HG03571 (cell line): ENCODE results near the gene FBLN2.
"Not testable (repeated sequence)": the region's sequence is repeated elsewhere in the genome, so short reads cannot be mapped to it uniquely, and the experiment has no call there.

Experiments
- ATAC-seq: cut with Tn5 transposase; IDR thresholded peaks from one replicate; pipeline ENCODE4 v1.9.1; 2021; ENCODE audit not compliant: unreplicated experiment

FBLN2 gene

GRCh38 chr3:13548696-13549622, at the start of gene FBLN2:
Gene FBLN2 (plus strand): TSS chr3:13549125. CDS start chr3:13570356, 21,231 bp downstream.
- ATAC-seq = no peak

DNA sequence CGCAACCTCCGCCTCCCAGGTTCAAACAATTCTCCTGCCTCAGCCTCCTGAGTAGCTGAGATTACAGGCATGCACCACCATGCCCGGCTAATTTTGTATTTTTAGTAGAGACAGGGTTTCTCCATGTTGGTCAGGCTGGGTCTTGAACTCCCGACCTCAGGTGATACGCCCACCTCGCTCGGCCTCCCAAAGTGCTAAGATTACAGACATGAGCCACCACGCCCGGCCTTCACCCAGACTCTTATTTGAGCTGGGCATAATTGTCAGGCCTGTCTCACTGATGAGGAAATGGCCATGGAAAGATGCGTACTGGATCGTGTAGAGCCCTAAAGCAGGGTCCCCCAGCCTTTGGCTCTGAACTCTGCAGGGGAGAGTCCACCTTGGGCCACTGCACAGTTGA, 49.7 kb upstream of the FBLN2 start:
- ATAC-seq = not testable (repeated sequence)

- no peak for ATAC-seq
These were observed 48.6 kb upstream of the FBLN2 start for GRCh38 chr3:13500133-13500885.

DNA sequence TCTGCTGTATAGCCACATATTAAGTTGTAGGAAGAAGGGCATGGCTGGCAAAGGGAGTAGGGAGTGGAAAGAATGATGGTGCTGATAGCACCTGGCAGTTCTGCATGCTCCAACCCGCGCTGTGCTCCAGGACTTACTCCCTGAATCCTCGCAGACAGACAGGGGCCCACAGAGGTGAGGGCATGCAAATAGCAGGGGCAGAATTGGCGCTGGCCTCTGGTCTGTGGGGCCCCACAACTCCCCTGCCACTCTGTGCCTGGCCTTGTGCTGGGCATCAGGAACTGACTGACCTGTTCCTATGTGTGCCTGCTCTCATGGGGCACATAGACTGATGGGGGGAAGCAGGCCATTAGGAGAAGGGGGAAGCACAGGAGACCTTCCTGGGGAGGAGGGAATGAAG, 47.9 kb upstream of the FBLN2 start:
- no peak for ATAC-seq

DNA sequence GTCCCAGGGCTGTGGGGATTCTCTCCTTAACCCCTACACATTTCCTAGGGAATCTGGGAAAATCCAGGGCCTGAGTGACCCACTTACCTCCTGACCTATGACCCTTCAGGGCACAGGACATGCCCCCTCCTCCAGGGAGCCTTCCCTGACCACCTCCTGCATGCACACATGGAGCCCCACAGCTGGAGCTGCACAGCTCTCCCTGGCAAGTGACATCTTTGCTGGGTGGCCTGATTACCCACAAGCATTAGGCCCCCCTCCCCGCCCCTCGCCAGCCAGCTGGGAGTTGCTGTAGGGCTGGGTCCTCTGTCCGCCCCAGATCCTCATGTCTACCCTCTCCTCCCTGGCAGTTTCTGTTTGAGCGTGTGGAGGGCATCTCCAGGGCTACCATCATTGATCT, 47.4 kb upstream of the FBLN2 start:
- no peak for ATAC-seq

- ATAC-seq = no peak
These were observed 46.8 kb upstream of the FBLN2 start for GRCh38 chr3:13501958-13502790.

DNA sequence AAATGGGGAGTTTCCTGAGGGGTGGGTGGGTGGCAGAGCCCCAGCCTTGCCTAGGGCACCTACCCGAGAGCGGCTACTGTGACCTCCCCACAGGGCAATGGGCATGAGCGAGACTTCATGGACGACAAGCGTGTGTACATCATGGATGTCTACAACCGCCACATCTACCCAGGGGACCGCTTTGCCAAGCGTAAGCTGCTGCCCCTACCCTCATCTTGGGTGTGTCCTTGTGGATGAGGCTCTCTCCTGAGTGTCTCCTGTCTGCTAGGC, 46.2 kb upstream of the FBLN2 start:
- no peak for ATAC-seq

DNA sequence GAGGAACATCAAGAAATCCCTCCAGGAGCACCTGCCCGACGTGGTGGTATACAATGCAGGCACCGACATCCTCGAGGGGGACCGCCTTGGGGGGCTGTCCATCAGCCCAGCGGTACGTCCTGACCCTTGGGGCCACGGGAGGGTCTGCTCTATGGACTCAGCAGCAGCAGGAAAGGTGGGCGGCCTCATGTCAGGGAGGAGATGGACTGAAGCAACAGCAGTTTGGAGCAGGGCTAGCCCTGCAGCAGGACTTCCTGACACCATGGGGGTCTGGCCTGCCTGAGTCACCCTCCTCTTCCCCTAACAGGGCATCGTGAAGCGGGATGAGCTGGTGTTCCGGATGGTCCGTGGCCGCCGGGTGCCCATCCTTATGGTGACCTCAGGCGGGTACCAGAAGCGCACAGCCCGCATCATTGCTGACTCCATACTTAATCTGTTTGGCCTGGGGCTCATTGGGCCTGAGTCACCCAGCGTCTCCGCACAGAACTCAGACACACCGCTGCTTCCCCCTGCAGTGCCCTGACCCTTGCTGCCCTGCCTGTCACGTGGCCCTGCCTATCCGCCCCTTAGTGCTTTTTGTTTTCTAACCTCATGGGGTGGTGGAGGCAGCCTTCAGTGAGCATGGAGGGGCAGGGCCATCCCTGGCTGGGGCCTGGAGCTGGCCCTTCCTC, 44.6 kb upstream of the FBLN2 start:
- ATAC-seq = no peak

- no peak for ATAC-seq
These were observed 43.5 kb upstream of the FBLN2 start for GRCh38 chr3:13505147-13506130.

- ATAC-seq = no peak
These were observed 42.7 kb upstream of the FBLN2 start for GRCh38 chr3:13506239-13506638.

DNA sequence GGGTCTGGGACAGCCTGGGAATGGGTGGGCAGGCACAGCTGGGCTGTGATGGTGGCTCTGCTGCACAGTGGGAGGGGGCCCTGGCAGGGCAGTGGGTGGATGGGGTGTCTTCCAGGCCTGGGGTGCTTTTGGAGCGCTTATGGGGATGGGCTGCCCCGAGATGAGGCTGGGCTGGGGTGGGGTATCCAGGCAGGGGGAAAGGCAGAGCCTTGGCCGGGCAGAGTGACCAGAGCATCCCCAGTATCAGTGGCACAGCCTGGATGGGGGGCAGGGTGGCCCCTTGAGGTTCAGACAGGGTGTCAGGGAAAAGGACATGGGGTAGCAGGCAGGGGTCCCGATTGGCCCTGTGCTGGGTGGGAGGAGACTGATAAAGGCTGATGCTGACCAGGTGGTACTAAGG, 42.2 kb upstream of the FBLN2 start:
- ATAC-seq = no peak

GRCh38 chr3:13507247-13507569, 41.7 kb upstream of the FBLN2 start:
- no peak for ATAC-seq

DNA sequence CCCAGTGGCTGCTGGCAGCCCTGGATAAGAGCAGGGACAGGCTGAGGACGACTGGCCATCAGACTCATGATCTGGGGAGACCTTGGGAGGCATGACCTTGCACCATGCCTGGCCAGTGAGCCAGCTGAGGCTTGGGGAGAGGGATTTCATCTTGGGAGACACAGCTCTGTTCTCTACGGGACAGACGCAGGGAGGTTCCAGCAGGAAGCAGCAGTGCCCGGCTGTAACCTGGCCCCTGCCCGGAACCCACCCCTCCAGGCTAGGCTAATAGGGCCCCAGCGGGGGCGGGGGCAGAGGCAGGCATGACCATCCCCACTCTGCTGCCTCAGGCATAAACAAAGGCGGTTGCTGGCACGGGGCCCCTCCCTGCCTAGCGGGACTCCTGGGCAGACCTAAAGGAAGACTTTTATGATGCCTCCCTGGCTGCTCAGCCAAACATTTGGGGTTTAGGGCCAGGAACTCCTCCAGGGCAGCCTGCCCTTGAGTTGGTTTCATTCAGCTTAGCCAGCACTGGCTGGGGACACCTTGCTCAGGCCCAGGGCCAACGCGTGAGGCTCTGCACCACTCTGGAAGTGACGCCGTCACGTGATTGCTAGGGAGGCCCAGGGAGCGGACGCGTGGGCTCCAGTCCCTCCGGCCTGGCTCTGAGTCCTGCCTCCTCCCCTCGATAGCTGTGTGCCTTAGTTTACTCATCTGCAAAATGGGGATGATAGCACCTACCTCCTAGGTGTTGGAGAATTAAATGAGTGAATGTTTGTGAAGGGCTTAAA, 41.2 kb upstream of the FBLN2 start:
- ATAC-seq = no peak

- ATAC-seq = no peak
These were observed 40.4 kb upstream of the FBLN2 start for GRCh38 chr3:13508496-13508895.

DNA sequence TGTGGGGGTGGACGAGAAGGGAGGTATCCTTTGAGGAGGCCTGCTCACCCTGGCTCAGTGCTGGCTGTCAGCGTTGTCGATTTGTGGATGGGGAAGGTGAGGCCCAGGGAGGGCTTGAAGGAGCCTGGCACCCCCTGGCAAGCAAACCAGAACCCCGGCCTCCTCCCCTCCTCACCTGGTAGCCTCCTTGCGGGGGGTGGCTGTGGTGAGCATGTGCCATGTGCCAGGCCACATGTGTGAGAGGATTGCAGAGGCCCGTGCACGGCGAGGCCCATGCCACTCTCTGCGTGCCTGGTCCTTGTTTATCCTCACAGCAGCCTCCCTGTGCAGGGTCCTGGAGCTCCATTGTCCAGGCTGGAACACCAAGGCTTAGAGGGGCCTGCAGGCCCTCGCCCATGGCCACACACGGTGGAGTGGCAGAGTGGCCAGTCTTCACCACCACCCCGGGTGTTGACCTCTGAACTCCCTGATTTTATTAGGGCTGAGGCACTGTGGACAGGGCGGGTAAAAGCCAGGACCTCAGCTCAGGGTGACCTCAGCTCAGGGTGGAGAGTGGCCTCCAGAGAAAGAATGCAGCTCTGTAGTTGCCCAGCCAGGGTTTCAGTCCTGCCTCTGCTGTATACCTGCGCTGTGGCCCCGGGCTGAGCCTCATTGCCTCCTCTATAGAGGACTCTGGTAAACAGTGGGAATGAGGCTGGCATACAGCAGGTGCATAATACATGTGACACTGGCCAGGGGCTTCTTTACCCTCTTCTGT, 39.7 kb upstream of the FBLN2 start:
- no peak for ATAC-seq

DNA sequence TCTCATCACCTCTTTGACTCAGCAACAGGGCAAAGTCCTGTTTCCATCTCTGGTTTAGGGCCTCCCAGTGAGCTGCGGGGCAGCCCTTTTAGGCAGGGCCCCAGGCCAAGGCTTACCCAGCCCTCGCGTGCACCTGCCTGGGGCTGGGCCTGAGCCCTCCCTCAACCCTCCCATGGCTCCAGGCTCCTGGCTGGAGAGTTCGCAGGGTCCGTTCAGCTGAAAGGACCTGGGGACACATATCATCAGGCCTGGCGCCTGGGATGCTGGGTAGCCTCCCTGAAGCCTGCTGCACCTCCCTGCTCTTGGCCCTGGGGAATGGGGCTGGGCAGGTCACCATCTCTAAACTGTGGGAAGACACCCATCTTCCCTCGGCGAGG, 39.1 kb upstream of the FBLN2 start:
- ATAC-seq = no peak

- no peak for ATAC-seq
These were observed 36.5 kb upstream of the FBLN2 start for GRCh38 chr3:13512451-13512850.

DNA sequence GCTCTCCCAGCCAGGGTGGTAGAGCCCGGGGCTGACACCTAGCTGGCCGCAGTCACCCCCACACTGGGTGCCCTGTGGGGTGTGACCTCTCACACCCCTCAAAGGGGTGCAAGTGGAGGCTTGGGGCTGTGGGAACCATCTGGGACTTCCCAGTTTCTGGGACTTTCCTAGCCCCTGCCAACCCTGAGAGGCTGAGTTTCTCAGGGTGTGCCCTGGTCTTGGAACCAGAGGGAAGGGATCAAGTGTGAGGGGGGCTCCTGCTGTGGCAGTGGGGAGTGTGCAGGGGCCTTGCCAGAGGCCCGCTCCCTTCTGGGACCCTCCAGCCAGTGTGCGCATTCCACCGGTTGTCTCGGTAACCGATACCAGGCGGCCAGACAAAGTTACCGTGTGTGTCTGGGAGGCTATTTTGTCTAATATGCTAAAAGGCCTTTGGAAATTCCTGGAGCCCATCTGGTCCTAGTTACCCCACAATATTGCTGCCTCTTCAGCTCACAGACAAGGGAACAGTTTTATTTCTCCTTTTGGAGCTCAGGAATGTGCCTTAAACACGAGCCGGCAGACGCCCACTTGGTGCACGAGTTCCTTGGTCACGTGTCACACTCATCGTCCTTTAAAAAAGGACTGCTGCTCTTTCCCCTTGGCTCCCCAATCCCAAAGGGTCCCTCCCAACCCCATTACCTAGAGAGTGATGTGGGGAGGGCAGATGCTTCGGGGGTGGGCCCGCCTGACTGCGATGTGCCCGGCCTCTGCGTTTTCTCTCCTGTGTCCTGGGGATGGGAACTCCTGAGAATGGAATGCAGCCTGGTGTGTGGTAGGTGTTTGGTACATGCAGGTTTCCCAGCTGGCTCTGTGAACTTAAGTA, 35.6 kb upstream of the FBLN2 start:
- ATAC-seq = no peak
